Measurements from ENCODE around the gene TMEM240. TPM values are rescaled to one million over a fixed set of nuclear protein-coding genes. Genes with fewer than 3 reads are reported as not detected.

TMEM240 gene
- total and polyA plus RNA-seq, 9 of the 15 experiments (the other 6 are each of a cell fraction or from before 2014, with no cell fraction given), result 0.24 to 2.0 (median 0.69) TPM; not detected in 5

GRCh38 chr1:1574721-1575537, 34.5 kb upstream of the TMEM240 start, which contains the start of gene SSU72 (continued):
- TF ChIP-seq ID3 (CRISPR knock-in tag; IDR thresholded peaks at IDR 0.05) (no peak), ID3 (tag; IDR thresholded peaks at IDR 0.05) (peak; percentile 66), ZMIZ1 (IDR thresholded peaks at IDR 0.05; ENCODE audit: low read depth in 2 of 2, low read length in 2 of 2) (peak in 1 of 2 experiments; percentile 73; a peak in 1 of 4 replicates), GABPA (tag; conservative IDR thresholded peaks at IDR 0.05; ENCODE audit: low read depth) (peak; percentile 86), ZNF184 (CRISPR knock-in tag; IDR thresholded peaks at IDR 0.05) (no peak), ARID3A (IDR thresholded peaks at IDR 0.05; ENCODE audit: borderline replicate concordance, low read depth, low read length) (no peak), ZEB2 (IDR thresholded peaks at IDR 0.05) (no peak), NFE2 (IDR thresholded peaks at IDR 0.05; ENCODE audit: low read depth) (0 out of 2 replicates have a peak, but pooled peaks have one; percentile 9), POLR2G (IDR thresholded peaks at IDR 0.05; ENCODE audit: low read depth, low read length) (peak; percentile 94), CHCHD3 (CRISPR knock-in tag; IDR thresholded peaks at IDR 0.05) (0 out of 2 replicates have a peak, but pooled peaks have one; percentile 30), ETV1 (tag; conservative IDR thresholded peaks at IDR 0.05; ENCODE audit: low read depth) (peak; percentile 9; the same call in 1 of the 2 replicates), TBL1XR1 (IDR thresholded peaks at IDR 0.05; ENCODE audit: low read length in 2 of 2) (peak; percentile 83 to 100), SUPT5H (IDR thresholded peaks at IDR 0.05) (peak; percentile 95), RNF2 (IDR thresholded peaks at IDR 0.05) (peak; percentile 68; the same call in 1 of the 2 replicates), BHLHE40 (IDR thresholded peaks at IDR 0.05; ENCODE audit: low read length) (peak; percentile 64), POLR2B (IDR thresholded peaks at IDR 0.05; ENCODE audit: low read depth, partially characterized antibody) (peak; percentile 93), FOXA3 (CRISPR knock-in tag; conservative IDR thresholded peaks at IDR 0.05 in 1 of 2, IDR thresholded peaks at IDR 0.05 in 1 of 2) (peak in 1 of 2 experiments; percentile 76; a peak in 1 of 4 replicates), ATF7 (IDR thresholded peaks at IDR 0.05) (peak; percentile 90)
